GM23338 (cell line): ENCODE data around the gene USP6NL. TPM values are rescaled to one million over a fixed set of nuclear protein-coding genes. Genes with fewer than 3 reads are reported as not detected.

Experiments used
- ATAC-seq: fragments of 200-7000 bp; cut with Tn5 transposase; 3 replicates; pipeline ENCODE4 v1.9.1; 2020
- DNase-seq: peaks from one replicate; pipeline ENCODE4 v3.0.0-alpha.2; 2015; ENCODE audit warnings: low spot score
- H2AFZ ChIP-seq: fragments of 200-600 bp; sonication (generic); 2 replicates; pipeline ENCODE4 v1.8.0; 2016; ENCODE audit warnings: antibody characterized with exemption, mild to moderate bottlenecking, moderate library complexity
- H3F3A ChIP-seq: fragments of 200-600 bp; sonication (generic); replicated peaks from 2 replicates; pipeline ENCODE4 v1.8.0; 2017; ENCODE audit warnings: antibody characterized with exemption, mixed run types, low read depth
- H3K27ac ChIP-seq: fragments of 200-600 bp; sonication (generic); 2 replicates; pipeline ENCODE4 v1.6.1; 2016; ENCODE audit warnings: low read depth
- H3K27me3 ChIP-seq: fragments of 200-600 bp; sonication (generic); 2 replicates; pipeline ENCODE4 v1.8.0; 2016; ENCODE audit warnings: mild to moderate bottlenecking, mixed run types, moderate library complexity; ENCODE audit not compliant: insufficient read depth
- H3K36me3 ChIP-seq: fragments of 200-600 bp; sonication (generic); 2 replicates; pipeline ENCODE4 v1.8.0; 2016; ENCODE audit warnings: mild to moderate bottlenecking; ENCODE audit not compliant: insufficient read depth
- H3K4me1 ChIP-seq: fragments of 200-600 bp; sonication (generic); 2 replicates; pipeline ENCODE4 v1.8.0; 2016; ENCODE audit warnings: mild to moderate bottlenecking, moderate library complexity; ENCODE audit not compliant: insufficient read depth
- H3K4me2 ChIP-seq: fragments of 200-600 bp; sonication (generic); 2 replicates; pipeline ENCODE4 v1.7.1; 2017; ENCODE audit warnings: mixed run types
- H3K4me3 ChIP-seq: fragments of 200-600 bp; sonication (generic); 2 replicates; pipeline ENCODE4 v1.6.1; 2016; ENCODE audit warnings: mixed run types
- H3K79me2 ChIP-seq: fragments of 200-600 bp; sonication (generic); replicated peaks from 2 replicates; pipeline ENCODE4 v1.8.0; 2017; ENCODE audit warnings: mild to moderate bottlenecking; ENCODE audit not compliant: insufficient read depth
- H3K9me2 ChIP-seq: fragments of 200-600 bp; sonication (generic); 2 replicates; pipeline ENCODE4 v1.8.0; 2017; ENCODE audit not compliant: insufficient read depth
- H4K20me1 ChIP-seq: fragments of 200-600 bp; sonication (generic); replicated peaks from 2 replicates; pipeline ENCODE4 v1.8.0; 2017; ENCODE audit warnings: mild to moderate bottlenecking; ENCODE audit not compliant: insufficient read depth
- H3K27ac Mint-ChIP-seq: 2 replicates; pipeline ENCODE4 v1.8.0; 2020; ENCODE audit warnings: inconsistent platforms, mild to moderate bottlenecking, moderate library complexity, mixed read lengths
- H3K27me3 Mint-ChIP-seq: 3 replicates; pipeline ENCODE4 v1.8.0; 2022; ENCODE audit warnings: low read depth, mild to moderate bottlenecking, moderate library complexity, mixed read lengths, inconsistent platforms; ENCODE audit not compliant: insufficient read depth, poor library complexity
- H3K36me3 Mint-ChIP-seq: 3 replicates; pipeline ENCODE4 v1.8.0; 2021; ENCODE audit warnings: low read depth, mild to moderate bottlenecking, inconsistent platforms, moderate library complexity, mixed read lengths
- H3K4me1 Mint-ChIP-seq: 3 replicates; pipeline ENCODE4 v1.8.0; 2020; ENCODE audit warnings: mild to moderate bottlenecking, inconsistent platforms, mixed read lengths
- H3K4me3 Mint-ChIP-seq: 3 replicates; pipeline ENCODE4 v1.8.0; 2021; ENCODE audit warnings: moderate library complexity, mild to moderate bottlenecking, inconsistent platforms, mixed read lengths
- H3K9me3 Mint-ChIP-seq: 3 replicates; pipeline ENCODE4 v1.8.0; 2020; ENCODE audit warnings: moderate library complexity, mild to moderate bottlenecking, inconsistent platforms, mixed read lengths
- CREB1 ChIP-seq: fragments of 250-450 bp; sonication (Bioruptor Pico); IDR thresholded peaks from 2 replicates; pipeline ENCODE4 v1.5.0; 2020; ENCODE audit warnings: low read depth, mild to moderate bottlenecking, moderate library complexity
- EZH2 ChIP-seq: fragments of 200-600 bp; sonication (generic); IDR thresholded peaks from one replicate; pipeline ENCODE4 v1.8.0; 2017; ENCODE audit warnings: antibody characterized with exemption, mild to moderate bottlenecking, low read depth; ENCODE audit not compliant: unreplicated experiment
- EZH2phosphoT487 ChIP-seq: fragments of 200-600 bp; sonication (generic); IDR thresholded peaks from one replicate; pipeline ENCODE4 v1.8.1; 2018; ENCODE audit warnings: antibody characterized with exemption; ENCODE audit not compliant: unreplicated experiment
- JUNB ChIP-seq: IDR thresholded peaks from one replicate; pipeline ENCODE4 v1.6.1; 2016; ENCODE audit warnings: antibody characterized with exemption; ENCODE audit not compliant: unreplicated experiment
- NANOG ChIP-seq: IDR thresholded peaks from 2 replicates; pipeline ENCODE4 v1.6.1; 2016; ENCODE audit warnings: antibody characterized with exemption, borderline replicate concordance
- POLR2AphosphoS5 ChIP-seq: IDR thresholded peaks from 2 replicates; pipeline ENCODE4 v1.6.1; 2016; ENCODE audit warnings: antibody characterized with exemption, low read depth
- STAT1 ChIP-seq: IDR thresholded peaks from one replicate; pipeline ENCODE4 v1.6.1; 2016; ENCODE audit warnings: antibody characterized with exemption; ENCODE audit not compliant: unreplicated experiment
- ZNF114 ChIP-seq: fragments of 250-450 bp; sonication (Bioruptor Pico); IDR thresholded peaks from 2 replicates; pipeline ENCODE4 v1.5.0; 2020; ENCODE audit warnings: mild to moderate bottlenecking, moderate library complexity
- ZNF331 ChIP-seq: fragments of 250-450 bp; sonication (Bioruptor Pico); IDR thresholded peaks from 2 replicates; pipeline ENCODE4 v1.5.0; 2020; ENCODE audit warnings: low read depth, mild to moderate bottlenecking, moderate library complexity
- polyA plus RNA-seq: library from polyadenylated mRNA; unstranded; fragments of >200 nt; fragmentation: Nextera tagmentation; extraction: Ambion mirVana; gene quantifications from 2 replicates; pipeline ENCODE4 v1.2.1, GENCODE V29; 2016
- total RNA-seq: library from RNA; depleted of rRNA; stranded (reverse); fragments of >200 nt; shearing (Covaris generic); gene quantifications from 2 replicates; pipeline ENCODE4 v1.2.3, GENCODE V29; 2014
- TF ChIP-seq, protein P1 (sequence below): IDR thresholded peaks from one replicate; pipeline ENCODE4 v1.6.1; 2018; ENCODE audit warnings: antibody characterized with exemption; ENCODE audit not compliant: unreplicated experiment
- TF ChIP-seq, protein P2 (sequence below): IDR thresholded peaks from 2 replicates; pipeline ENCODE4 v1.6.1; 2016; ENCODE audit warnings: antibody characterized with exemption
- TF ChIP-seq, protein P3 (sequence below): fragments of 250-450 bp; sonication (Bioruptor Pico); IDR thresholded peaks from 2 replicates; pipeline ENCODE4 v1.5.0; 2020; ENCODE audit warnings: mild to moderate bottlenecking, moderate library complexity
- TF ChIP-seq, protein P4 (sequence below), 2 experiments: fragments of 200-600 bp in 1 of 2; sonication (generic) in 1 of 2; conservative IDR thresholded peaks; 2 replicates each; pipeline versions ENCODE4 v1.5.1 to v1.6.1; 2016 to 2017; ENCODE audit warnings: antibody characterized with exemption in 2 of 2, low read depth in 2 of 2, mild to moderate bottlenecking in 2 of 2, moderate library complexity in 1 of 2

Gene USP6NL
- total and polyA plus RNA-seq, 2 experiments from 2014 or later: 8.1 to 29.7 TPM

DNA sequence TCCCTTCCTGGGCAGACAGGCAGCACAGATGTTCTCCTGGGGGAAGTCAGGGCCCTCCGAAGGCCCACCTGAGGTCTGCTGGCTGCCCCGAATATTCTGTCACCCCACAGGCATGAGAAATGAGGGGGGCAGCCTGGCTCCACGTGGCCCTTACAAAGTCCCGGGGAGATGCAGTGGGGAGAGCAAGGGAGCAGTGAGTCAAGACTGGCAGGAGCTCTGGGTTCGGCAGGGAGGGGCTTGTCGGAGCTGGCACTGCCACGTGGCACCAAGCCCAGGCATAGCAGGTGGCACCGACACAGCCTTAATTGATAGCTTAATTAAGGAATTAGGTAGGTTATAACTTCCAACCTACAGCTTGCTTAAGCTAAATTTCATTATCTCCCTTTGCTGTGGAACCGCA is 163.9 kb downstream of the USP6NL start (continued):
- no peak for TF ChIP-seq CREB1 (CRISPR knock-in tag)
- TF ChIP-seq POLR2AphosphoS5: no peak
- no peak for TF ChIP-seq ZNF331 (CRISPR knock-in tag)
- no peak for TF ChIP-seq STAT1
- no peak for TF ChIP-seq JUNB
- no peak for TF ChIP-seq NANOG
- TF ChIP-seq, protein P1, sequence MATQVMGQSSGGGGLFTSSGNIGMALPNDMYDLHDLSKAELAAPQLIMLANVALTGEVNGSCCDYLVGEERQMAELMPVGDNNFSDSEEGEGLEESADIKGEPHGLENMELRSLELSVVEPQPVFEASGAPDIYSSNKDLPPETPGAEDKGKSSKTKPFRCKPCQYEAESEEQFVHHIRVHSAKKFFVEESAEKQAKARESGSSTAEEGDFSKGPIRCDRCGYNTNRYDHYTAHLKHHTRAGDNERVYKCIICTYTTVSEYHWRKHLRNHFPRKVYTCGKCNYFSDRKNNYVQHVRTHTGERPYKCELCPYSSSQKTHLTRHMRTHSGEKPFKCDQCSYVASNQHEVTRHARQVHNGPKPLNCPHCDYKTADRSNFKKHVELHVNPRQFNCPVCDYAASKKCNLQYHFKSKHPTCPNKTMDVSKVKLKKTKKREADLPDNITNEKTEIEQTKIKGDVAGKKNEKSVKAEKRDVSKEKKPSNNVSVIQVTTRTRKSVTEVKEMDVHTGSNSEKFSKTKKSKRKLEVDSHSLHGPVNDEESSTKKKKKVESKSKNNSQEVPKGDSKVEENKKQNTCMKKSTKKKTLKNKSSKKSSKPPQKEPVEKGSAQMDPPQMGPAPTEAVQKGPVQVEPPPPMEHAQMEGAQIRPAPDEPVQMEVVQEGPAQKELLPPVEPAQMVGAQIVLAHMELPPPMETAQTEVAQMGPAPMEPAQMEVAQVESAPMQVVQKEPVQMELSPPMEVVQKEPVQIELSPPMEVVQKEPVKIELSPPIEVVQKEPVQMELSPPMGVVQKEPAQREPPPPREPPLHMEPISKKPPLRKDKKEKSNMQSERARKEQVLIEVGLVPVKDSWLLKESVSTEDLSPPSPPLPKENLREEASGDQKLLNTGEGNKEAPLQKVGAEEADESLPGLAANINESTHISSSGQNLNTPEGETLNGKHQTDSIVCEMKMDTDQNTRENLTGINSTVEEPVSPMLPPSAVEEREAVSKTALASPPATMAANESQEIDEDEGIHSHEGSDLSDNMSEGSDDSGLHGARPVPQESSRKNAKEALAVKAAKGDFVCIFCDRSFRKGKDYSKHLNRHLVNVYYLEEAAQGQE: no peak
- TF ChIP-seq, protein P2, sequence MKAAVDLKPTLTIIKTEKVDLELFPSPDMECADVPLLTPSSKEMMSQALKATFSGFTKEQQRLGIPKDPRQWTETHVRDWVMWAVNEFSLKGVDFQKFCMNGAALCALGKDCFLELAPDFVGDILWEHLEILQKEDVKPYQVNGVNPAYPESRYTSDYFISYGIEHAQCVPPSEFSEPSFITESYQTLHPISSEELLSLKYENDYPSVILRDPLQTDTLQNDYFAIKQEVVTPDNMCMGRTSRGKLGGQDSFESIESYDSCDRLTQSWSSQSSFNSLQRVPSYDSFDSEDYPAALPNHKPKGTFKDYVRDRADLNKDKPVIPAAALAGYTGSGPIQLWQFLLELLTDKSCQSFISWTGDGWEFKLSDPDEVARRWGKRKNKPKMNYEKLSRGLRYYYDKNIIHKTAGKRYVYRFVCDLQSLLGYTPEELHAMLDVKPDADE: no peak
- no peak for TF ChIP-seq EZH2phosphoT487
- TF ChIP-seq ZNF114: no peak

DNA sequence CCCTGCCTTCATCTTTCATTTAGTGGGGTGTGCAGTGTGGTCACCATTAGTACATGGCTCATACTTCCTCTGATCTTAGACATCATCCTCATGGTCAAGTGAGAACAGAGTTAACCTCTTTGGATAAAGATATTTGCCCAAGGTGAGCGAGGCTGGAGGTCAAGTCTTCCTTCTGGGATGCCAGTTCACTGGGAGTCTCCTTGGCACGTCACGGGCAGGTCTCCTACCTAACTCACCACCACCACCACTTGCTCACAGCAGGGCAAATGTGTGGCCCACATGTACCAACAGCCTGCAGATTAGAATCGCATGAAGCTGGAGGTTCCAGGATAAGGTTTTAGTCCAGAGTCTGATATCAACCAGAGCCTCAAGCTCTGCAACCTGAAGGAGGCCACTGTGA is 164.6 kb downstream of the USP6NL start:
- Mint-ChIP-seq H3K36me3 (no peaks in the 10 kb centered on the region), H3K27me3 (peaks cover 14% of the 10 kb centered on the region), H3K9me3 (peaks cover 2% of the 10 kb centered on the region; the same call in 1 of the 3 replicates), H3K4me1 (peaks cover 24% of the 10 kb centered on the region), H3K27ac (no peak overlapping the region), H3K4me3 (no peak overlapping the region)
- Histone ChIP-seq H3K36me3 (no peaks in the 10 kb centered on the region), H3K27me3 (no peaks in the 10 kb centered on the region), H4K20me1 (no peaks in the 10 kb centered on the region), H3K27ac (no peak overlapping the region), H3K4me2 (no peak overlapping the region), H3K4me1 (peaks cover 10% of the 10 kb centered on the region), H2AFZ (no peak overlapping the region), H3F3A (no peaks in the 10 kb centered on the region), H3K79me2 (no peaks in the 10 kb centered on the region), H3K9me2 (no peaks in the 10 kb centered on the region), H3K4me3 (no peak overlapping the region)
- ATAC-seq (no peak), DNase-seq (no peak)
- TF ChIP-seq STAT1: no peak
- no peak for TF ChIP-seq JUNB
- TF ChIP-seq, protein P3, sequence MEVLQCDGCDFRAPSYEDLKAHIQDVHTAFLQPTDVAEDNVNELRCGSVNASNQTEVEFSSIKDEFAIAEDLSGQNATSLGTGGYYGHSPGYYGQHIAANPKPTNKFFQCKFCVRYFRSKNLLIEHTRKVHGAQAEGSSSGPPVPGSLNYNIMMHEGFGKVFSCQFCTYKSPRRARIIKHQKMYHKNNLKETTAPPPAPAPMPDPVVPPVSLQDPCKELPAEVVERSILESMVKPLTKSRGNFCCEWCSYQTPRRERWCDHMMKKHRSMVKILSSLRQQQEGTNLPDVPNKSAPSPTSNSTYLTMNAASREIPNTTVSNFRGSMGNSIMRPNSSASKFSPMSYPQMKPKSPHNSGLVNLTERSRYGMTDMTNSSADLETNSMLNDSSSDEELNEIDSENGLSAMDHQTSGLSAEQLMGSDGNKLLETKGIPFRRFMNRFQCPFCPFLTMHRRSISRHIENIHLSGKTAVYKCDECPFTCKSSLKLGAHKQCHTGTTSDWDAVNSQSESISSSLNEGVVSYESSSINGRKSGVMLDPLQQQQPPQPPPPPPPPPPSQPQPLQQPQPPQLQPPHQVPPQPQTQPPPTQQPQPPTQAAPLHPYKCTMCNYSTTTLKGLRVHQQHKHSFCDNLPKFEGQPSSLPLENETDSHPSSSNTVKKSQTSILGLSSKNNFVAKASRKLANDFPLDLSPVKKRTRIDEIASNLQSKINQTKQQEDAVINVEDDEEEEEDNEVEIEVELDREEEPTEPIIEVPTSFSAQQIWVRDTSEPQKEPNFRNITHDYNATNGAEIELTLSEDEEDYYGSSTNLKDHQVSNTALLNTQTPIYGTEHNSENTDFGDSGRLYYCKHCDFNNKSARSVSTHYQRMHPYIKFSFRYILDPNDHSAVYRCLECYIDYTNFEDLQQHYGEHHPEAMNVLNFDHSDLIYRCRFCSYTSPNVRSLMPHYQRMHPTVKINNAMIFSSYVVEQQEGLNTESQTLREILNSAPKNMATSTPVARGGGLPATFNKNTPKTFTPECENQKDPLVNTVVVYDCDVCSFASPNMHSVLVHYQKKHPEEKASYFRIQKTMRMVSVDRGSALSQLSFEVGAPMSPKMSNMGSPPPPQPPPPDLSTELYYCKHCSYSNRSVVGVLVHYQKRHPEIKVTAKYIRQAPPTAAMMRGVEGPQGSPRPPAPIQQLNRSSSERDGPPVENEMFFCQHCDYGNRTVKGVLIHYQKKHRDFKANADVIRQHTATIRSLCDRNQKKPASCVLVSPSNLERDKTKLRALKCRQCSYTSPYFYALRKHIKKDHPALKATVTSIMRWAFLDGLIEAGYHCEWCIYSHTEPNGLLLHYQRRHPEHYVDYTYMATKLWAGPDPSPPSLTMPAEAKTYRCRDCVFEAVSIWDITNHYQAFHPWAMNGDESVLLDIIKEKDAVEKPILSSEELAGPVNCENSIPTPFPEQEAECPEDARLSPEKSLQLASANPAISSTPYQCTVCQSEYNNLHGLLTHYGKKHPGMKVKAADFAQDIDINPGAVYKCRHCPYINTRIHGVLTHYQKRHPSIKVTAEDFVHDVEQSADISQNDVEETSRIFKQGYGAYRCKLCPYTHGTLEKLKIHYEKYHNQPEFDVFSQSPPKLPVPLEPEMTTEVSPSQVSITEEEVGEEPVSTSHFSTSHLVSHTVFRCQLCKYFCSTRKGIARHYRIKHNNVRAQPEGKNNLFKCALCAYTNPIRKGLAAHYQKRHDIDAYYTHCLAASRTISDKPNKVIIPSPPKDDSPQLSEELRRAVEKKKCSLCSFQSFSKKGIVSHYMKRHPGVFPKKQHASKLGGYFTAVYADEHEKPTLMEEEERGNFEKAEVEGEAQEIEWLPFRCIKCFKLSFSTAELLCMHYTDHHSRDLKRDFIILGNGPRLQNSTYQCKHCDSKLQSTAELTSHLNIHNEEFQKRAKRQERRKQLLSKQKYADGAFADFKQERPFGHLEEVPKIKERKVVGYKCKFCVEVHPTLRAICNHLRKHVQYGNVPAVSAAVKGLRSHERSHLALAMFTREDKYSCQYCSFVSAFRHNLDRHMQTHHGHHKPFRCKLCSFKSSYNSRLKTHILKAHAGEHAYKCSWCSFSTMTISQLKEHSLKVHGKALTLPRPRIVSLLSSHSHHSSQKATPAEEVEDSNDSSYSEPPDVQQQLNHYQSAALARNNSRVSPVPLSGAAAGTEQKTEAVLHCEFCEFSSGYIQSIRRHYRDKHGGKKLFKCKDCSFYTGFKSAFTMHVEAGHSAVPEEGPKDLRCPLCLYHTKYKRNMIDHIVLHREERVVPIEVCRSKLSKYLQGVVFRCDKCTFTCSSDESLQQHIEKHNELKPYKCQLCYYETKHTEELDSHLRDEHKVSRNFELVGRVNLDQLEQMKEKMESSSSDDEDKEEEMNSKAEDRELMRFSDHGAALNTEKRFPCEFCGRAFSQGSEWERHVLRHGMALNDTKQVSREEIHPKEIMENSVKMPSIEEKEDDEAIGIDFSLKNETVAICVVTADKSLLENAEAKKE (CRISPR knock-in tag): no peak
- TF ChIP-seq, protein P4, sequence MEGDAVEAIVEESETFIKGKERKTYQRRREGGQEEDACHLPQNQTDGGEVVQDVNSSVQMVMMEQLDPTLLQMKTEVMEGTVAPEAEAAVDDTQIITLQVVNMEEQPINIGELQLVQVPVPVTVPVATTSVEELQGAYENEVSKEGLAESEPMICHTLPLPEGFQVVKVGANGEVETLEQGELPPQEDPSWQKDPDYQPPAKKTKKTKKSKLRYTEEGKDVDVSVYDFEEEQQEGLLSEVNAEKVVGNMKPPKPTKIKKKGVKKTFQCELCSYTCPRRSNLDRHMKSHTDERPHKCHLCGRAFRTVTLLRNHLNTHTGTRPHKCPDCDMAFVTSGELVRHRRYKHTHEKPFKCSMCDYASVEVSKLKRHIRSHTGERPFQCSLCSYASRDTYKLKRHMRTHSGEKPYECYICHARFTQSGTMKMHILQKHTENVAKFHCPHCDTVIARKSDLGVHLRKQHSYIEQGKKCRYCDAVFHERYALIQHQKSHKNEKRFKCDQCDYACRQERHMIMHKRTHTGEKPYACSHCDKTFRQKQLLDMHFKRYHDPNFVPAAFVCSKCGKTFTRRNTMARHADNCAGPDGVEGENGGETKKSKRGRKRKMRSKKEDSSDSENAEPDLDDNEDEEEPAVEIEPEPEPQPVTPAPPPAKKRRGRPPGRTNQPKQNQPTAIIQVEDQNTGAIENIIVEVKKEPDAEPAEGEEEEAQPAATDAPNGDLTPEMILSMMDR (conservative IDR thresholded peaks at IDR 0.05; ENCODE audit: low read depth in 2 of 2): no peak
- TF ChIP-seq EZH2phosphoT487: no peak
- TF ChIP-seq EZH2: no peak
- no peak for TF ChIP-seq ZNF331 (CRISPR knock-in tag)
- no peak for TF ChIP-seq ZNF114
